Measurements from ENCODE around the gene OR8G5.

- TF ChIP-seq, protein P1, sequence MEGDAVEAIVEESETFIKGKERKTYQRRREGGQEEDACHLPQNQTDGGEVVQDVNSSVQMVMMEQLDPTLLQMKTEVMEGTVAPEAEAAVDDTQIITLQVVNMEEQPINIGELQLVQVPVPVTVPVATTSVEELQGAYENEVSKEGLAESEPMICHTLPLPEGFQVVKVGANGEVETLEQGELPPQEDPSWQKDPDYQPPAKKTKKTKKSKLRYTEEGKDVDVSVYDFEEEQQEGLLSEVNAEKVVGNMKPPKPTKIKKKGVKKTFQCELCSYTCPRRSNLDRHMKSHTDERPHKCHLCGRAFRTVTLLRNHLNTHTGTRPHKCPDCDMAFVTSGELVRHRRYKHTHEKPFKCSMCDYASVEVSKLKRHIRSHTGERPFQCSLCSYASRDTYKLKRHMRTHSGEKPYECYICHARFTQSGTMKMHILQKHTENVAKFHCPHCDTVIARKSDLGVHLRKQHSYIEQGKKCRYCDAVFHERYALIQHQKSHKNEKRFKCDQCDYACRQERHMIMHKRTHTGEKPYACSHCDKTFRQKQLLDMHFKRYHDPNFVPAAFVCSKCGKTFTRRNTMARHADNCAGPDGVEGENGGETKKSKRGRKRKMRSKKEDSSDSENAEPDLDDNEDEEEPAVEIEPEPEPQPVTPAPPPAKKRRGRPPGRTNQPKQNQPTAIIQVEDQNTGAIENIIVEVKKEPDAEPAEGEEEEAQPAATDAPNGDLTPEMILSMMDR (tag by site-specific recombination; IDR thresholded peaks at IDR 0.05) = no peak
- TF ChIP-seq MEIS1 (CRISPR knock-in tag; IDR thresholded peaks at IDR 0.05; ENCODE audit: borderline replicate concordance) = no peak
Observed at GRCh38 chr11:124214027-124214426, 42.1 kb upstream of the OR8G5 start.

Measured in HEK293 (cell line).